ENCODE measurements around the gene TSPYL1.

DNA sequence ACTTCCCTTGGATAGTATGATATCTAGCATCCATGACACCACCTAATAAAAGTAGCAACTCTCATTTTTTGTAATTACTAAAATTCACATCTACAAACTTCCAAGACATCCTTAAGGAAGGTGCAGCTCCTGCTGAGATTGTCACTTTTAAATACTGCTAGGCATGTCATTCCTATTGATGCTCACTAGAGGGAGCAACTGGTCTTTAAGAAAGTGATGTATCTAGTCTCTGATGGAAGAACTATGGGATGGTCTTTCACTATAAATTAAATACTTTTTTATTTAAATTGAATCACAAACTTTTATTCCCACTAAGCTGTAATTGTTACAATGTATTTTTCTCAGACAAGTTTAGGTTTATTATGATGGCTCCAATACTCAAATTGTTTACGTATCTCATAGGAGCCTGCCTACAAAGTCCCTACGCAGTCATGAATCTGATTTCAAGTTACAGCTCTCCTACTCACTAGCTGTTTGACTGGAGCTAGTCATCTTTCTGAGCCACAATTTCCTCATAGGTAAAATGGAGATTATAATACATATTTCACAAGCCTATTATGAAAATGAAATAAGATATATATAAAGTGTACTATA, 8.1 kb upstream of the TSPYL1 start:
- TF ChIP-seq, protein P1, sequence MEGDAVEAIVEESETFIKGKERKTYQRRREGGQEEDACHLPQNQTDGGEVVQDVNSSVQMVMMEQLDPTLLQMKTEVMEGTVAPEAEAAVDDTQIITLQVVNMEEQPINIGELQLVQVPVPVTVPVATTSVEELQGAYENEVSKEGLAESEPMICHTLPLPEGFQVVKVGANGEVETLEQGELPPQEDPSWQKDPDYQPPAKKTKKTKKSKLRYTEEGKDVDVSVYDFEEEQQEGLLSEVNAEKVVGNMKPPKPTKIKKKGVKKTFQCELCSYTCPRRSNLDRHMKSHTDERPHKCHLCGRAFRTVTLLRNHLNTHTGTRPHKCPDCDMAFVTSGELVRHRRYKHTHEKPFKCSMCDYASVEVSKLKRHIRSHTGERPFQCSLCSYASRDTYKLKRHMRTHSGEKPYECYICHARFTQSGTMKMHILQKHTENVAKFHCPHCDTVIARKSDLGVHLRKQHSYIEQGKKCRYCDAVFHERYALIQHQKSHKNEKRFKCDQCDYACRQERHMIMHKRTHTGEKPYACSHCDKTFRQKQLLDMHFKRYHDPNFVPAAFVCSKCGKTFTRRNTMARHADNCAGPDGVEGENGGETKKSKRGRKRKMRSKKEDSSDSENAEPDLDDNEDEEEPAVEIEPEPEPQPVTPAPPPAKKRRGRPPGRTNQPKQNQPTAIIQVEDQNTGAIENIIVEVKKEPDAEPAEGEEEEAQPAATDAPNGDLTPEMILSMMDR (IDR thresholded peaks at IDR 0.05): peak in 5 of 7 experiments; percentile 53 to 92 (median 84)
- TF ChIP-seq POLR2A (IDR thresholded peaks at IDR 0.05): no peak
